Suprapubic skin (tissue), 2 donors: ENCODE data around the gene EPHB3.

Source experiments
- EP300 ChIP-seq: sonication (generic); formaldehyde crosslinking; IDR thresholded peaks from one replicate; pipeline ENCODE4 v1.6.1; 2017; ENCODE audit warnings: antibody characterized with exemption
- POLR2A ChIP-seq, 2 donors: fragments of 450-650 bp; IDR thresholded peaks; one replicate each; pipeline ENCODE4 v1.6.1; 2017; ENCODE audit warnings: antibody characterized with exemption in 2 of 2, mild to moderate bottlenecking in 2 of 2, moderate library complexity in 2 of 2

DNA sequence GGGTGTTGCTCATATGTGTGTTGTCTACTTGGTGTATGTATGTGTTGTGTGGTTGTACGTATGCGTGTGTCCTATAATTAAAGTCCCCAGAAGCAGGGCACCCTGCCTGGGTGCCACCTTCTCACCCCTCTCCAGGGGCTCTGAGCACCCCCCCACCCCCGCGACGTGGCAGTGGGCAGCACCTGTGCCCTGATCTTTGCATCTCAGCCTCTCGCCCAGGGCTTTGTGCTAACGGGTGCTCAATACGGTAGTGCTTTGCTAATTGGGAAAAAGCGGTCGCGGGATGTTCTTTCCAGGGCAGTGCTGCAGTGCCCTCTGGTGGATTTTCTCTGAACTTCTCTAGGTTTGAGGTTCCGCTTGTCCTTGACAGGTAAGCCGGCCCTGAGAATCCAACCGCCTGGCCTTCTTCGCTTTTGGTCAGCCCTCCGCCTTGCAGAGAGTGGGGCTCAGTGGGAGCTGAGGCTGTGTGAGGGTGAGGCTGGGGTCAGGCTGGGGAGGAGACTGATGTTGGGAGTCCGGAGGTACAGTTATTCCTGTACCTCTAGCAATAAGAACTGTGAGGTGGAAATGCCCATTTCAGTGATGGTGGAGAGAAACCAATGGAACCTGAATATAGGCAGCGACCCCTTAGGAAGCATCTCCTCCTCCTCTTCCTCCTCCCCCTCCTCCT, 17.6 kb upstream of the EPHB3 start:
- no peak for TF ChIP-seq POLR2A (IDR thresholded peaks at IDR 0.05)
- no peak for TF ChIP-seq EP300
